Measurements from ENCODE around the gene SCMH1. TPM values are rescaled to one million over a fixed set of nuclear protein-coding genes. Genes with fewer than 3 reads are reported as not detected.

The SCMH1 gene
- polyA plus RNA-seq, 1 donor from 2014 or later = 23.0 TPM

DNA sequence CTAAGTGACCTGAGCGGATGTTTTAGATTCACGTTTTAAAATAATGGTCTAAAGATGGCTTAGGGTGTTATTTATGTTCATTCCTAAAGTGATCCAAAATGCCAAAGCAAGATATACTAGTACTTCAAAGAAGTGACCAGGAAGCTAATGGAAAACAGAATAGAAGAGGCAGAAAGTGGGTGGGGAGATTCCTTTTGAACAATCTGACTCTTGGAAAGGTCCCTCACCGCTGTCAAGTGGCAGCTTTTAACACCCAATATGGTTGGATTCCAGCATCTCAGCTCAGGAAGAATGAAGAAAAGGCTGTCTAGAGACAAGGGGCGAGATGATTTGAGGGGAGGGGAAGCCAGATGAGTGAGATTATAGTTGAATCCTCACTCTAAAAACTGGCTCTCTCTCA, 90.3 kb downstream of the SCMH1 start:
- Histone ChIP-seq H3F3A (ENCODE audit: insufficient read depth, low read length, poor library complexity, severe bottlenecking) (no peaks in the 10 kb centered on the region), H3K4me3 (ENCODE audit: low read length) (no peak overlapping the region), H3K27ac (ENCODE audit: low read length) (no peak overlapping the region), H3K4me2 (ENCODE audit: low read length) (no peak overlapping the region), H3K27me3 (ENCODE audit: insufficient read depth, low read depth, low read length) (no peaks in the 10 kb centered on the region), H3K79me2 (replicated peaks; ENCODE audit: insufficient read depth, low read length) (no peaks in the 10 kb centered on the region), H3K9me3 (ENCODE audit: low read length) (no peaks in the 10 kb centered on the region), H3K9me2 (ENCODE audit: insufficient read depth, low read length) (no peaks in the 10 kb centered on the region), H4K20me1 (ENCODE audit: insufficient read depth) (no peaks in the 10 kb centered on the region), H3K36me3 (ENCODE audit: insufficient read depth, low read length) (no peaks in the 10 kb centered on the region), H2AFZ (ENCODE audit: low read depth, low read length) (no peak overlapping the region), H3K9ac (ENCODE audit: low read length) (no peak overlapping the region)
- TF ChIP-seq RAD21 (conservative IDR thresholded peaks at IDR 0.05) (no peak), TAF1 (IDR thresholded peaks at IDR 0.05; ENCODE audit: low read depth) (no peak), POLR2AphosphoS5 (IDR thresholded peaks at IDR 0.05) (no peak), EZH2 (IDR thresholded peaks at IDR 0.05; ENCODE audit: borderline replicate concordance, insufficient read depth, low read length, poor library complexity, severe bottlenecking) (no peak), MXI1 (conservative IDR thresholded peaks at IDR 0.05; ENCODE audit: poor library complexity, severe bottlenecking) (no peak), CTCF (IDR thresholded peaks at IDR 0.05; ENCODE audit: poor library complexity, severe bottlenecking) (no peak), REST (IDR thresholded peaks at IDR 0.05; ENCODE audit: borderline replicate concordance) (no peak), EP300 (conservative IDR thresholded peaks at IDR 0.05; ENCODE audit: poor library complexity, severe bottlenecking) (no peak), SMC3 (conservative IDR thresholded peaks at IDR 0.05; ENCODE audit: poor library complexity) (no peak)

GRCh38 chr1:41149570-41149969, 92.5 kb downstream of the SCMH1 start:
- Histone ChIP-seq H3K9ac (ENCODE audit: low read length) (no peak overlapping the region), H2AFZ (ENCODE audit: low read depth, low read length) (no peak overlapping the region)

More at GRCh38 chr1:41149570-41149969, 92.5 kb downstream of the SCMH1 start:
- Histone ChIP-seq H3K4me2 (ENCODE audit: low read length) (no peak overlapping the region), H3F3A (ENCODE audit: insufficient read depth, low read length, poor library complexity, severe bottlenecking) (no peaks in the 10 kb centered on the region), H3K9me3 (ENCODE audit: low read length) (peaks cover 3% of the 10 kb centered on the region), H3K27ac (ENCODE audit: low read length) (no peak overlapping the region), H3K4me3 (ENCODE audit: low read length) (no peak overlapping the region), H3K79me2 (replicated peaks; ENCODE audit: insufficient read depth, low read length) (no peaks in the 10 kb centered on the region), H3K36me3 (ENCODE audit: insufficient read depth, low read length) (no peaks in the 10 kb centered on the region), H3K9me2 (ENCODE audit: insufficient read depth, low read length) (no peaks in the 10 kb centered on the region), H3K27me3 (ENCODE audit: insufficient read depth, low read depth, low read length) (no peaks in the 10 kb centered on the region), H4K20me1 (ENCODE audit: insufficient read depth) (no peaks in the 10 kb centered on the region)
- TF ChIP-seq RAD21 (conservative IDR thresholded peaks at IDR 0.05) = no peak
- no peak for TF ChIP-seq POLR2AphosphoS5 (IDR thresholded peaks at IDR 0.05)
- no peak for TF ChIP-seq MXI1 (conservative IDR thresholded peaks at IDR 0.05; ENCODE audit: poor library complexity, severe bottlenecking)
- no peak for TF ChIP-seq SMC3 (conservative IDR thresholded peaks at IDR 0.05; ENCODE audit: poor library complexity)
- TF ChIP-seq CTCF (IDR thresholded peaks at IDR 0.05; ENCODE audit: poor library complexity, severe bottlenecking) = no peak
- TF ChIP-seq REST (IDR thresholded peaks at IDR 0.05; ENCODE audit: borderline replicate concordance) = no peak
- no peak for TF ChIP-seq EZH2 (IDR thresholded peaks at IDR 0.05; ENCODE audit: borderline replicate concordance, insufficient read depth, low read length, poor library complexity, severe bottlenecking)
- no peak for TF ChIP-seq EP300 (conservative IDR thresholded peaks at IDR 0.05; ENCODE audit: poor library complexity, severe bottlenecking)
- TF ChIP-seq TAF1 (IDR thresholded peaks at IDR 0.05; ENCODE audit: low read depth) = no peak

Measured in neural cell (in vitro differentiated cells).